SK-N-SH (cell line): ENCODE data around the gene TMTC2.

ENCODE experiments used
- CHD2 ChIP-seq: fragments of 150-350 bp; IDR thresholded peaks from 2 replicates; pipeline ENCODE4 v1.6.1; 2018; ENCODE audit warnings: low read length; ENCODE audit not compliant: partially characterized antibody
- CTCF ChIP-seq: fragments of 200-600 bp; sonication (generic); IDR thresholded peaks from 2 replicates; pipeline ENCODE4 v1.6.1; 2017; ENCODE audit warnings: antibody characterized with exemption, mild to moderate bottlenecking, moderate library complexity
- ELF1 ChIP-seq: IDR thresholded peaks from 2 replicates; pipeline ENCODE4 v1.4.0; 2012
- EP300 ChIP-seq, 2 experiments: IDR thresholded peaks; 2 replicates each; pipeline versions ENCODE4 v1.4.0 to v1.6.1; 2012; ENCODE audit warnings: borderline replicate concordance in 1 of 2, low read depth in 1 of 2, low read length in 1 of 2
- EZH2phosphoT487 ChIP-seq: fragments of 200-600 bp; sonication (generic); IDR thresholded peaks from 2 replicates; pipeline ENCODE4 v1.6.1; 2017; ENCODE audit warnings: low read depth, mixed run types, mild to moderate bottlenecking, antibody characterized with exemption, moderate library complexity, borderline replicate concordance
- FOXJ3 ChIP-seq: sonication (generic); formaldehyde crosslinking; IDR thresholded peaks from 2 replicates; pipeline ENCODE4 v1.5.1; 2020; ENCODE audit warnings: mild to moderate bottlenecking, missing genetic modification reagents
- GABPA ChIP-seq: IDR thresholded peaks from 2 replicates; pipeline ENCODE4 v1.4.0; 2012; ENCODE audit warnings: low read depth, mild to moderate bottlenecking
- POLR2AphosphoS5 ChIP-seq: IDR thresholded peaks from 2 replicates; pipeline ENCODE4 v1.6.1; 2012; ENCODE audit warnings: low read depth, low read length
- RCOR1 ChIP-seq: fragments of 150-350 bp; IDR thresholded peaks from 2 replicates; pipeline ENCODE4 v1.6.1; 2017; ENCODE audit warnings: antibody characterized with exemption, low read length
- REST ChIP-seq: IDR thresholded peaks from 2 replicates; pipeline ENCODE4 v1.6.1; 2012; ENCODE audit warnings: mild to moderate bottlenecking, low read depth, low read length, moderate library complexity
- SMC3 ChIP-seq: IDR thresholded peaks from 2 replicates; pipeline ENCODE4 v1.6.1; 2012; ENCODE audit warnings: low read depth, low read length, improper control_type of control experiment
- TCF12 ChIP-seq: IDR thresholded peaks from 2 replicates; pipeline ENCODE4 v1.4.0; 2012

GRCh38 chr12:83052890-83053541 is 366.3 kb downstream of the TMTC2 start:
- TF ChIP-seq EZH2phosphoT487 (no peak), CTCF (no peak), EP300 (IDR thresholded peaks at IDR 0.05; ENCODE audit: borderline replicate concordance in 1 of 2, low read depth in 1 of 2, low read length in 1 of 2) (no peak), RCOR1 (no peak), FOXJ3 (CRISPR knock-in tag) (no peak), ELF1 (no peak), TCF12 (no peak), POLR2AphosphoS5 (no peak), CHD2 (no peak), GABPA (no peak), REST (no peak), SMC3 (no peak)
